Putamen (tissue), 1 donor: ENCODE data around the gene MRFAP1L1.
"Not testable (repeated sequence)": the region's sequence is repeated elsewhere in the genome, so short reads cannot be mapped to it uniquely, and the experiment has no call there.

Experiments
- DNase-seq: peaks from one replicate; pipeline ENCODE4 v3.0.0-alpha.2; 2016; ENCODE audit warnings: low spot score

MRFAP1L1 gene

DNA sequence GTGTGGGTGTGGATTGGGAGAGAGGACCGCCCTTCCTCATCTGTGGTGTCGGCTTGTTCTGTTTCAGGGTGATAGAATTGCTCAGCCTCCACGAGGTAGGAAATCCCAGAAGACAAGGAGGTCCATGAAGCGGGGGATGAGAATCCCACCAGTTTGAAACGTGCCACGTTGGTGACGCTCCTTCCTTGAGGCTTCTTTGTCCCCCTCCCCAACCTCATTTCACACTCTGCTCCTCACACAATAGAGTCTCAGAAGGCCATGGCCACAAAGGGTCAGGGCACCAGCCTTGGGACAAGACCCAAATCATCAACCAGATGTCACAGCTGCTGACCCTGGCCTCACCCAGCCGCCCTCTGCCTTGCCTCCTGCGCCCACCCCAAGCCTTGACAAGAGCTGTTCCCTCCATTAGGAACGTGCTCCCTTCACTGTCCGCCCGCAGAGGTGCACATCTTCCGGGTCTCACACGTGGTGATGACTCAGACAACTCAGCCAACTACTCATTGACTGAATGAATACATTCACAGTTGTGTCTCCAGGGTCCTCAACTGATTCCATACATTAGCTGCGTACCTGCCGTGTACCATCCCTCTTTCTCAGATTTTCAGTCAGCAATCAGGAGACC, 24.6 kb upstream of the MRFAP1L1 start:
- no peak for DNase-seq

- DNase-seq, result no peak
Observed at GRCh38 chr4:6733358-6734164, 23.9 kb upstream of the MRFAP1L1 start.

DNA sequence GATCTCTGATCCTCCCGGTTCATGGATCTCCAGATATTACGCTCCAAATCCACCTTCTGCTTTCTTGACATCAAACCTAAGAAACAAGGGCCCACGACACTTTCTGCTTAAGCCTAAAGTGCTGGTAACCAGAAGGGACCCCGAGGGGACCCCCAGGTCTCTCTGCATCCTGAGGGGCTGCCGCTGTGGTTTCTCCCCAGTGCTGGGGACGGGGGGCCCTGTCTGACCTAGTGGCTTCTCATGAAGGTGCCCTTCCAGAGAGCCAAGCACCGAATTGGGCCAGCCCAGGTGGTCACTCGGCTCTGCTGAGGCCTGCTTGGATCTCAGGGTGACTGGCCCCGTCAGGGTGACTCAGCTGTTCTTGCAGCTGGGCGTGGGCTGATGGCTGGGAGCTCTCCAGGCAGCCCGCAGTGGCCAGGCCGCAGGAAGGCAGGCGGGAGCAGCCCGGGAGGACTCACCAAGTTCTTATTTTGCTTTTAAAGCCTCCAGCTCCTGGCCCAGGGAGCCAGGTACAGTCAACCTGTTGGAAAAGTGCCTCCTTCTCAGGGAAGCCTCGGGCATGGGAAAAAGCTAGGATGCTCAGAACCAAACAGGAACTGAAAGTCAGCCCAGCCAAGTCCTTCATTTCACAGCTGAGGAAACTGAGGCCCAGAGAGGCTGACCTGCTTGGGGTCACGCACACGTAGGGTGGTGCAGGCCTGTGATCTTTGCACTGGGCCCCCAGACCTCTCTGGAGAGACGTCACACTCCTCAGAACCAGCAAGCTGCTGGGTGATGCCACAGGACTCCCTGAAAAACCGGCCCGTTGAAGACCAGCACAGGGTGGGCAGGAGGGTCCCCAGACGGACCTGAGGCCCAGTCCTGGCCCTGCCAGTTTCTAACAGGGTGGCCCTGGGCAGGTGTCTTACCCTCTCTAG, 23.0 kb upstream of the MRFAP1L1 start:
- DNase-seq, result peak; percentile 63

- DNase-seq, result no peak
Observed at GRCh38 chr4:6731780-6732179, 22.1 kb upstream of the MRFAP1L1 start.

DNA sequence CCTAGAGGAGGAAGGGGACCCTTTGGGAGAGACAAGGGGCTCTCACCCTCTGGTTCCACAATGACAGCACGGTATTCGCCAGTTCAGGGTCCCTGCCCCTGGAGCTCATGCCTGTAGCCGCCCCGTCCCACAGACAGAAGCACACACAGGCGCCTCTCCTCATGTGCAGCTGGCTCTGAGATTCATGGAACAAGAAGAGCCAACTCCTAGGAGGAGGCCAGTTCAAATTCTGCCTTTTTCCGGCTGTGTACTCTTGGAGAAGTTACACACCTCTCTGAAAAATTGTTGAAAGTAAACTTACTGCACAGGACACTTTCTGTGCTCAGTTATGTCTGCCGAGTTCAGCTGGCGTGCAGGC, 21.6 kb upstream of the MRFAP1L1 start:
- no peak for DNase-seq

DNA sequence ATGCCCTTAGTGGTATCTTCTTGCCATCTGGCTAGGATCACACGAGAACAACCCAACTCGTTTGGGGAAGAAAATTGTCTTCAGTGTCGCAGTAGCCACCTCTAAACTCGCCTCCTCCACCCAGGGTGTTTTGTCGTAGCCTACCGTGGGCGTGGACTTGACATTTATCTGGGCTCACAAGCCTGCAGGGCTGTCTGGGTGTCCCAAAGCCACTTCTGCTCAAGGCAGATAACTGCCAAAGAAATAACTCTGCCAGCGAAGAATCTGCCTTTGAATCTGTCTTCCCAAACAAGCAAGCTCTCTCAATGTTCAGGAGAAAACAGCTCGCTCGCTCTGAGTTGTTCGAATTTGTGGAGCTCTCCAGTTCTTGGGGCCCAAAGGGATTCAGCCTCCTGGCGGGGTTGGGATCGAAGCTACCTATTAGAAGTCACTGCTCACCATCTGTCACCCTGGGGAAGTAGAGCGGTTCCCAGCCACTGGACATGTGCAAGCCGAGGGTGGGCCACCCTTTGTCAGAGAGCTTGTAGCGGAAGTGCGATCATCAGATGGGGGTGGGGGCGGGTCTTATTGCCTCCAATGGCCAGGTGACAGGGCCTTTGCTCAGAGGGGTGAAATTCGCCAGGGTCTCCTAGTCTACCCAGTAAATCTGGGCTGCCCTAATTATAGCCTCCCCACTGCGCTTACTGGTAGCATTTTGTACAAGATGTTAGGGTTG, 21.1 kb upstream of the MRFAP1L1 start:
- no peak for DNase-seq

GRCh38 chr4:6728320-6729029, 18.8 kb upstream of the MRFAP1L1 start:
- DNase-seq, result no peak

DNA sequence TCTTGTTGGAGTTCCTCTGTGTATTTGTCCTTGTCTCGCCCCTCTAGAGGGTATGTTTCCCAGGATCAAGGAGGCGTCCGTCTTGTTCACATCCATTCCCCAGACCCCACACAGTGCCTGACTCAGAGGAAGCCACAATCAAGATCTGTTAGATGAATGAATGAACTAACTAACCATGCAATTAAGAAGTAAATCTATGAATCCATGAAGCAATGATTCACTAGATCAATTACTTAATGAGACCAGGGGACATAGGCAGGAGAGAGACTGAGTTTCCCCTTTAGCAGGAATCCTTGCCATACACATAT, 18.2 kb upstream of the MRFAP1L1 start:
- no peak for DNase-seq

DNA sequence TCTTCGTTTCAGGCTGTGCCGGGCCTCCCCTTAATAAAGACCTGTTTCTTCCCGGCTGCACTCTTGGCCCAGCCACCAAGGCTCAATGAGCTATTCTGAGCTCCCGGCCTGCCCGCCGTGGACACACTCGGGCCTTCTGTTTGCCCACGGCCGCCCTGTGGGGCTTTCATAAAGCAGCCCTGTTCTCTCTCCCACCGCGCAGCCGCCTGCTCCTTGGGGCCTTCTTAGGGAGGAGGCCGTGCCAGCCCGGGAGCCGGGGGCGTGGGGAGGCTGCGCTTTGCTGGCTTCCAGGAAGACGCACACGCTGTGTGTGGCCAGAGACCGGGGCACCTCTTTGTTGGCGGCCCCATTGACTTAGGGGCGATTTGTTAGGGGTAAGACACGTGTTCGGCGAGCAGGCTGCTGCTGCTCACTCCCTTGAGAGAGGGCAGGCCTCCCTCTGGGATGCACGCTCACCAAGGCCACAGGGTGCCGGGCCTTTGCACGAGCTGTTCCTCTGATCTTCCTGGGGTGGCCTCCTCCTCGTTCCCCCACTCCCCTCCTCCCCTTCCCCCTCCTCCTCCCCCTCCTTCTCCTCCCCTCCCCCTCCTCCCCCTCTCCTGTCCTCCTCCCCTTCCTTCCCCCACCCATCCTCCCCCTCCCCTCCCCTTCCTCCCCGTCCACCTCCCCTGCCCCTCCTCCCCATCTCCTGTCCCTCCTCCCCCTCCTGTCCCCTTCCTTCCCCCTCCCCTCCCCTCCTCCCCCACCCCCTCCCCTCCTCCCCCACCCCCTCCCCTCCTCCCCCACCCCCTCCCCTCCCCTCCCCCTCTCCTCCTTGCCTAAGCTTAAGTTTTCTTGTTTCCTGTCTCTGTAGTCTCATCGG, 17.6 kb upstream of the MRFAP1L1 start:
- DNase-seq, result peak; percentile 93

DNA sequence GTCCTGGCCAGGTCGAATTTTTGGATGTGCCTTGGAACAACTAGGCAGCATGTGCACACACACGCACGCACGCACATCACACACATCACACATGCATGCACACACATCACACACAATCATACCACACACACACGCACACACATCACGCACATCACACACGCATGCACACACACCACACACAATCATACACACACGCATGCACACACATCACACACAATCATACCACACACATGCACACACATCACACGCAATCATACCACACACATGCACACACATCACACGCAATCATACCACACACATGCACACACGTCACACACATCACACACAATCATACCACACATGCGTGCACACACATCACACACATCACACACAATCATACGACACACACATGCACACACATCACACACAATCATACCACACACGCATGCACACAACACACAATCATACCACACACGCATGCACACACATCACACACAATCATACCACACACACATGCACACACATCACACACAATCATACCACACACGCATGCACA, 15.8 kb upstream of the MRFAP1L1 start:
- DNase-seq, result not testable (repeated sequence)

DNA sequence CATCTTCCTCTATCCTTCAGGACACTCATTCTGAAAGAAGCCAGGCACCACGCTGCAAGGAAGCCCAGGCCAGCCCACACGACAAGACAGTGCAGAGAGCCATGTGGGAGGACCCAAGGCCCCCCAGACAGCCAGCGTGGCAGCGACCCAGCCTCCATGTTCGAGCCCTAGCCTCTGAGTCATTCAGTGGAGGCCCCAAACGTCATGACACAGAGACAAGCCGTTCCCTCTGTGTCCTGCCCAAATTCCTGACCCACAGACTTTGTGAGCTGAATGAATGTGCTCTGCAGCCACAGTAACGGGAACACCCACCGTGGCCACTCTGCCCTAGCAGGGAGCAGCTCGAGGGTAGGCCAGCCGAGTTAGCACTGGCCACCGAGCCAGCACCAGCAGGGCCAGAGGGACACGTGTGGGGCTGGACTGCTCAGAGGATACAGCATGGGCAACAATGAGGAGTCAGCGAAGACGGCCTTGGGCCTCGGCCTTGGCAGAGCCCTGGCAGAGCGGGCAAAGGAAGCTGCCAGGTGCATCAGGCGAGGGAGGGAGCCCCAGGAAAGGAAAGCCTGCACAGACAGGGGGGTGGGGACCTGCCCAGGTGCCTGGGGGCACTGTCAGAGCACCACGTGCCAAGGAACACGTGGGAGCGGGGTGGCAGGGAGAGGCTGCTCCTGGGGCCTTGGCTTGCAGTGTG, 14.9 kb upstream of the MRFAP1L1 start:
- no peak for DNase-seq

DNA sequence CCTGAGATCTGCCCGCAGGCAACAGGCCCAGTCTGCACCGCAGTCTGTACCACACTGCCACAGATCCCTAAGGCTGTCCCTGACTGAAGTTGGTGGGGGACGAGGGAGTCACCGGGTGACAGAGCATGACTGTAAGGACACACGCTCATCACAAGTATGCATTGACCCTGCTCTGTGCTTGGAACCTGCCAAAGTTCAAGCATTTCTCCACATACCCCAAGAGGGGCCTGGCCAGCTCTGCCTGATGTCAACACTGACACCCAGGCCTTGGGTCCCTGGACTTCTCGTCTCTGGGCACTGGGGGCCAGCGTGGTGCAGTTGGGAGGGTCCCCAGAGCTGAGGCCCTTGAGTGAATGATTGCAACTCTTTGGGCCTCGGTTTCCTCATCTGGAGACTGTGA, 14.2 kb upstream of the MRFAP1L1 start:
- no peak for DNase-seq

DNA sequence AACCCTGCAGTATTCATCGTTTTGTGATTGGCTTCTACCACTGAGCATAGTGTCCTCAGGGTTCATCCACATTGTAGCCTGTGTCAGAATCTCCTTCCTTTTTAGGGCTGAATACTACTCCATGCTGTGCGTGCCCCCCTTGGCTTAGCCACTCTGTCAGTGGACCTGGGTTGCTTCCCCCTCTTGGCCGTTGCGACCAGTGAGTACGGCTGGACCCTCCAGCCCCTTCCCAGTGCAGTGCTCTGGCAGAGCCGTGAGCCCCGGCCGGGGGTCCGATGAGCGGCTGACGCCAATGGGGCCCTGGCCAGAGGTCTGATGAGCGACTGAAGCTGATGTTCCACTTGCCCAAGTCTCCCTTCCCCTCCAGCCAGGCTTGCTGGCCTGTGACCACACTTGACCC, 13.2 kb upstream of the MRFAP1L1 start:
- no peak for DNase-seq

DNA sequence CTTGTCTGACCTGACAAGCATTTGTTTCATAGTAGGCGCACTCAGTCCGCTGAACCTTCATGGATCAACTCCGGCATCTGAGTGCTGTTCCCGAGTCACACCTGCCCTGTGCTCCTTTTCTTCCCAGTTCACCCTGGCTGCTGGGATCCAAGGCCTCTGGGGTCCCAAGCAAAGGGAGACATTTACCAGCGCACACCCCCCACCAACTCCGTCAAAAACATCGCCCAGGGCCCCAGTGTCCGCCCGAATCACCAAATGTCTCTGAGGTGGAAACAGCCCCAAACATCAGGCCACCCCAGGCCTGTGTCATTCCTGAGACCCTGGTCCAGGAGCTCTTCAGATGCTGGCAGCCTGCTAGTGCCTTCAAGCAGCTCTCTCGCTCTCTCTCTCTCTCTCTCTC, 11.5 kb upstream of the MRFAP1L1 start:
- no peak for DNase-seq

DNA sequence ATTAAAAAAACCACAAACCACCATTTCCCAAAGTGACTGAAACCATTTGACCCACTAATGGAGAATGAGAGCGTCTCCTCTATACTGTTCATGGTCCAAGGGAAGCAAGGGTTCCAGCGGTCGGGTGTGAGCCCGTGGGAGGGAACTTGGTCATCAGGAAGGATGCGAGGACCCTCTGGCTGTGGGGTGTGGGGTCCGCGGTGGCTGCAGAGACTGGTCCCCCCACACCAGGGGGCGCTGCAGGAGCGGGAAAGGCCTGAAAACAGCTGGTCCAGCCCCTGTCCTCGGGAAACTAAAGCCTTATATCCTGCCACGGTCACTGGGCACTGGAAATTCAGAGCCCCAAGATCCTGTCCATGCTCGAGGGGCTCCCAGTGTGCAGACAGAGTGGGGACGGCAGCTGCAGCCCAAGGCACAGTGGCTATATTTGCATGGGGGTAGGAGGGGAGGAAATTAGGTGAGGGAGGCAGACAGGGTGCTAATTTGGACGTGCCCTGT, 10.6 kb upstream of the MRFAP1L1 start:
- DNase-seq, result peak; percentile 81

DNA sequence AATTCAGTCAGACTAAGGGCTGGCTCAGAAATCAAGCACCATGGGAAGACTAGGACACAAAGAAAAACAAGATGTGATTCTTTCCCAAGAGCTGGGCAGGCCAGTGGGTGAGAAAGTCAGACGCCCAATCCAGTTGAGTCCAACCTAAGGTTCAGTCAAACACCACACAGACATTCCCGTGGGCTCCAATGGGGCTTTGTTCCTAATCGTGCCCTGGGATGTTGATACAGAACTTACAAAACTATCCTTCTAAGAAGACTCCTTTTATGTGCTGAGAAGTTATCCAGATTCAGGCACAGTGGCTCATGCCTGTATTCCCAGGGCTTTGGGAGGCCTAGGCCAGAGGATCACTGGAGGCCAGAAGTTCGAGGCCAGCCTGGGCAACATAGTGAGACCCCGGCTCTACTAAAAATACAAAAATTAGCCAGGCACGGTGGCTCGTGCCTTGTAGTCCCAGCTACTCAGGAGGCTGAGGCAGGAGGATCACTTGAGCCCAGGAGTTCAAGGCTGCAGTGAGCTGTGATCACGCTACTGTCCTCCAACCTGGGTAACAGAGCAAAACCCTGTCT, 10.0 kb upstream of the MRFAP1L1 start:
- no peak for DNase-seq

DNA sequence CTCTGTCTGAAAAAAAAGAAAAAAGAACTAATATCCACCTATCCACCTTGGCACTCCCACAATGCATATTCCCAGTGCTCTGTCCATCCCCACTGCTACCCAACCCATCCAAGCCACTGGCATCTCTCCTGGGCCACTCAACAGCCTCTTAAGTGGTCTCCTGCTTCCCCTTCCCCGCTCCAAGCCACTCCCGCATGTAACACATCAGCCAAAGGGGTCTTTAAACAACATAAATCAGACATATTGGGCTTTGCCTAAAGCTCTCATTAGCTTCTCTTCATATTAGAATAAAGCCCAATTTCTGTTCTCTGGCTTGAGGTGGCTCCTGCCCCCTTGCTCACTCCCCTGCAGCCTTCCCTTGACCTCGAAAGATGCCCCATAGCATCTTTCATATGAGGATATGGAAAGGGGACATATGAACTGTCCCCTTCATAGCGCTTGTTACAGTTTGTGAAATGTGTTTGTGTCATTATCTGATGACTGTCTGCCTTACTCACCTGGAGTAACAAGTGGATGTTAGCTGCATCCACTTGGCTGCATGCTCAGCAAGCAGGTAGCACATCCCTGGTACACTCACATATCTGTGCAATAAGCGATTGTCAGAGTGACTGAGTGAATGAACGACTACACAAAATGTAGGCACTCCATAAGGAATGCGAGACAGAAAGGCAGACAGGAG, 9.4 kb upstream of the MRFAP1L1 start:
- DNase-seq, result no peak

- DNase-seq, result no peak
Observed at GRCh38 chr4:6716958-6717655, 7.4 kb upstream of the MRFAP1L1 start.
